SK-N-MC (cell line): ENCODE data around the gene TNIK.

Experiments
- EZH2 ChIP-seq: fragments of 200-600 bp; sonication (generic); IDR thresholded peaks from one replicate; pipeline ENCODE4 v1.6.1; 2017; ENCODE audit warnings: antibody characterized with exemption
- FOXP2 ChIP-seq: optimal IDR thresholded peaks from 2 replicates; pipeline ENCODE3; 2011; ENCODE audit warnings: mild to moderate bottlenecking, moderate library complexity; ENCODE audit not compliant: insufficient read depth; ENCODE audit errors: extremely low read length, control extremely low read depth
- POLR2AphosphoS5 ChIP-seq: IDR thresholded peaks from 2 replicates; pipeline ENCODE4 v1.6.1; 2012; ENCODE audit warnings: mild to moderate bottlenecking, low read depth, low read length, borderline replicate concordance

GRCh38 chr3:171250444-171250843 lies 209.8 kb downstream of the TNIK start:
- no peak for TF ChIP-seq EZH2
- no peak for TF ChIP-seq POLR2AphosphoS5
- TF ChIP-seq FOXP2 = no peak
